Calu3 (cell line): ENCODE results near the gene CD226. TPM values are rescaled to one million over a fixed set of nuclear protein-coding genes. Genes with fewer than 3 reads are reported as not detected.

Source experiments
- BruUV-seq: library from RNA; stranded (reverse); fragments of 400-500 nt; replicated peaks from 2 replicates; lab custom pipeline; 2021; lab: Mats Ljungman, UMichigan
- CTCF ChIA-PET: fragments of 300-600 bp; sonication (Branson Sonifier 250); formaldehyde crosslinking; loops from one replicate; lab custom pipeline; 2022; ENCODE audit warnings: antibody characterized with exemption; lab: Charles Lee
- DNase-seq: peaks from one replicate; pipeline ENCODE4 v3.0.0; 2022
- H3K27ac Mint-ChIP-seq: one replicate; pipeline ENCODE4 v1.8.0; 2022; ENCODE audit warnings: mixed read lengths; ENCODE audit not compliant: unreplicated experiment
- H3K27me3 Mint-ChIP-seq: one replicate; pipeline ENCODE4 v1.8.0; 2022; ENCODE audit warnings: mixed read lengths; ENCODE audit not compliant: unreplicated experiment
- H3K36me3 Mint-ChIP-seq: one replicate; pipeline ENCODE4 v1.8.0; 2022; ENCODE audit warnings: mild to moderate bottlenecking, moderate library complexity, mixed read lengths; ENCODE audit not compliant: insufficient read depth, unreplicated experiment
- H3K4me1 Mint-ChIP-seq: one replicate; pipeline ENCODE4 v1.8.0; 2022; ENCODE audit warnings: mild to moderate bottlenecking, low read depth, mixed read lengths; ENCODE audit not compliant: unreplicated experiment
- H3K4me3 Mint-ChIP-seq: one replicate; pipeline ENCODE4 v1.8.0; 2022; ENCODE audit warnings: mild to moderate bottlenecking, low read depth, moderate library complexity, mixed read lengths; ENCODE audit not compliant: unreplicated experiment
- H3K9me3 Mint-ChIP-seq: one replicate; pipeline ENCODE4 v1.8.0; 2022; ENCODE audit warnings: low read depth, mixed read lengths; ENCODE audit not compliant: unreplicated experiment
- intact Hi-C: fragments of 100-400 bp; cut with micrococcal nuclease; formaldehyde crosslinking; loops from one replicate; pipeline ENCODE4 v1.10.0; 2022; ENCODE audit not compliant: unreplicated experiment
- total RNA-seq: library from RNA; stranded (reverse); gene quantifications from 2 replicates; pipeline ENCODE4 v1.2.3, GENCODE V29; 2022
- TF ChIP-seq, protein P1 (sequence below): fragments of 200-600 bp; IDR thresholded peaks from one replicate; pipeline ENCODE4 v1.8.0; 2022; ENCODE audit warnings: antibody characterized with exemption; ENCODE audit not compliant: unreplicated experiment

The CD226 gene
- total RNA-seq, 1 experiment from 2014 or later = 0.85 TPM

- no peaks in the 10 kb centered on the region for H3K27me3 Mint-ChIP-seq
- CTCF ChIA-PET = no interaction called here
- H3K36me3 Mint-ChIP-seq = no peaks in the 10 kb centered on the region
- DNase-seq = no peak
- BruUV-seq = no TSS peak
- H3K4me3 Mint-ChIP-seq = no peak overlapping the region
- peaks cover 7% of the 10 kb centered on the region for H3K9me3 Mint-ChIP-seq
- TF ChIP-seq, protein P1, sequence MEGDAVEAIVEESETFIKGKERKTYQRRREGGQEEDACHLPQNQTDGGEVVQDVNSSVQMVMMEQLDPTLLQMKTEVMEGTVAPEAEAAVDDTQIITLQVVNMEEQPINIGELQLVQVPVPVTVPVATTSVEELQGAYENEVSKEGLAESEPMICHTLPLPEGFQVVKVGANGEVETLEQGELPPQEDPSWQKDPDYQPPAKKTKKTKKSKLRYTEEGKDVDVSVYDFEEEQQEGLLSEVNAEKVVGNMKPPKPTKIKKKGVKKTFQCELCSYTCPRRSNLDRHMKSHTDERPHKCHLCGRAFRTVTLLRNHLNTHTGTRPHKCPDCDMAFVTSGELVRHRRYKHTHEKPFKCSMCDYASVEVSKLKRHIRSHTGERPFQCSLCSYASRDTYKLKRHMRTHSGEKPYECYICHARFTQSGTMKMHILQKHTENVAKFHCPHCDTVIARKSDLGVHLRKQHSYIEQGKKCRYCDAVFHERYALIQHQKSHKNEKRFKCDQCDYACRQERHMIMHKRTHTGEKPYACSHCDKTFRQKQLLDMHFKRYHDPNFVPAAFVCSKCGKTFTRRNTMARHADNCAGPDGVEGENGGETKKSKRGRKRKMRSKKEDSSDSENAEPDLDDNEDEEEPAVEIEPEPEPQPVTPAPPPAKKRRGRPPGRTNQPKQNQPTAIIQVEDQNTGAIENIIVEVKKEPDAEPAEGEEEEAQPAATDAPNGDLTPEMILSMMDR = no peak
- intact Hi-C loops = no loop called here
- no peaks in the 10 kb centered on the region for H3K4me1 Mint-ChIP-seq
- H3K27ac Mint-ChIP-seq = no peak overlapping the region
These were observed 69.3 kb downstream of the CD226 start for GRCh38 chr18:69878213-69878933.

- intact Hi-C loops = no loop called here
- Mint-ChIP-seq H3K27me3 (no peaks in the 10 kb centered on the region), H3K4me1 (no peaks in the 10 kb centered on the region), H3K36me3 (no peaks in the 10 kb centered on the region), H3K4me3 (no peak overlapping the region), H3K27ac (no peak overlapping the region), H3K9me3 (peaks cover 7% of the 10 kb centered on the region)
- TF ChIP-seq, protein P1 = no peak
- CTCF ChIA-PET = no interaction called here
- DNase-seq = no peak
- BruUV-seq = no TSS peak
These were observed 71.2 kb downstream of the CD226 start for GRCh38 chr18:69876490-69876889.

GRCh38 chr18:69874058-69874457 lies 73.6 kb downstream of the CD226 start:
- no TSS peak for BruUV-seq
- TF ChIP-seq, protein P1 = no peak

GRCh38 chr18:69872661-69873060 lies 75.0 kb downstream of the CD226 start:
- intact Hi-C loops = no loop called here
- TF ChIP-seq, protein P1 = no peak
- no TSS peak for BruUV-seq
- no peak overlapping the region for H3K27ac Mint-ChIP-seq
- CTCF ChIA-PET = no interaction called here
- no peaks in the 10 kb centered on the region for H3K36me3 Mint-ChIP-seq
- H3K4me3 Mint-ChIP-seq = no peak overlapping the region
- no peaks in the 10 kb centered on the region for H3K27me3 Mint-ChIP-seq
- H3K9me3 Mint-ChIP-seq = no peaks in the 10 kb centered on the region
- no peak for DNase-seq
- H3K4me1 Mint-ChIP-seq = no peaks in the 10 kb centered on the region

More at GRCh38 chr18:69874058-69874457, 73.6 kb downstream of the CD226 start:
- Mint-ChIP-seq H3K9me3 (peaks cover 4% of the 10 kb centered on the region), H3K4me1 (no peaks in the 10 kb centered on the region), H3K4me3 (no peak overlapping the region), H3K27me3 (no peaks in the 10 kb centered on the region), H3K27ac (no peak overlapping the region), H3K36me3 (no peaks in the 10 kb centered on the region)
- intact Hi-C loops = no loop called here
- CTCF ChIA-PET = no interaction called here
- no peak for DNase-seq
